DOHH2 (cell line): ENCODE results near the gene PSG11.
"Not testable (repeated sequence)": the region's sequence is repeated elsewhere in the genome, so short reads cannot be mapped to it uniquely, and the experiment has no call there.

Experiments used
- EZH2phosphoT487 ChIP-seq: fragments of 200-600 bp; sonication (generic); IDR thresholded peaks from 2 replicates; pipeline ENCODE4 v1.6.1; 2017; ENCODE audit warnings: borderline replicate concordance, mild to moderate bottlenecking, antibody characterized with exemption, low read length, moderate library complexity, mixed read lengths
- TF ChIP-seq, protein P1 (sequence below): fragments of 200-600 bp; sonication (generic); IDR thresholded peaks from one replicate; pipeline ENCODE4 v1.5.1; 2014; ENCODE audit warnings: antibody characterized with exemption, mild to moderate bottlenecking, low read depth, low read length; ENCODE audit not compliant: poor library complexity, severe bottlenecking

- TF ChIP-seq, protein P1, sequence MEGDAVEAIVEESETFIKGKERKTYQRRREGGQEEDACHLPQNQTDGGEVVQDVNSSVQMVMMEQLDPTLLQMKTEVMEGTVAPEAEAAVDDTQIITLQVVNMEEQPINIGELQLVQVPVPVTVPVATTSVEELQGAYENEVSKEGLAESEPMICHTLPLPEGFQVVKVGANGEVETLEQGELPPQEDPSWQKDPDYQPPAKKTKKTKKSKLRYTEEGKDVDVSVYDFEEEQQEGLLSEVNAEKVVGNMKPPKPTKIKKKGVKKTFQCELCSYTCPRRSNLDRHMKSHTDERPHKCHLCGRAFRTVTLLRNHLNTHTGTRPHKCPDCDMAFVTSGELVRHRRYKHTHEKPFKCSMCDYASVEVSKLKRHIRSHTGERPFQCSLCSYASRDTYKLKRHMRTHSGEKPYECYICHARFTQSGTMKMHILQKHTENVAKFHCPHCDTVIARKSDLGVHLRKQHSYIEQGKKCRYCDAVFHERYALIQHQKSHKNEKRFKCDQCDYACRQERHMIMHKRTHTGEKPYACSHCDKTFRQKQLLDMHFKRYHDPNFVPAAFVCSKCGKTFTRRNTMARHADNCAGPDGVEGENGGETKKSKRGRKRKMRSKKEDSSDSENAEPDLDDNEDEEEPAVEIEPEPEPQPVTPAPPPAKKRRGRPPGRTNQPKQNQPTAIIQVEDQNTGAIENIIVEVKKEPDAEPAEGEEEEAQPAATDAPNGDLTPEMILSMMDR, result not testable (repeated sequence)
- not testable (repeated sequence) for TF ChIP-seq EZH2phosphoT487
These were observed 36.1 kb upstream of the PSG11 start for GRCh38 chr19:43062418-43062817.
